IPS-NIHi7 (cell line): ENCODE measurements around the gene OSBPL6.
"Not testable (repeated sequence)": the region's sequence is repeated elsewhere in the genome, so short reads cannot be mapped to it uniquely, and the experiment has no call there.

Experiments
- DNase-seq: peaks from one replicate; pipeline ENCODE4 v3.0.0; 2012; ENCODE audit warnings: mixed read lengths; ENCODE audit errors: extremely low spot score

The OSBPL6 gene

GRCh38 chr2:178198441-178198840 is 4.1 kb downstream of the OSBPL6 start:
- not testable (repeated sequence) for DNase-seq

- DNase-seq: no peak
These were observed 5.0 kb downstream of the OSBPL6 start for GRCh38 chr2:178199334-178199733.

- no peak for DNase-seq
These were observed 6.0 kb downstream of the OSBPL6 start for GRCh38 chr2:178200331-178200730.

- DNase-seq: no peak
These were observed 8.6 kb downstream of the OSBPL6 start for GRCh38 chr2:178202927-178203326.

GRCh38 chr2:178204977-178205376 is 10.7 kb downstream of the OSBPL6 start:
- DNase-seq: no peak

GRCh38 chr2:178205853-178206521 is 11.7 kb downstream of the OSBPL6 start:
- DNase-seq: no peak

- DNase-seq: no peak
These were observed 14.0 kb downstream of the OSBPL6 start for GRCh38 chr2:178208336-178208735.

- DNase-seq: no peak
These were observed 14.5 kb downstream of the OSBPL6 start for GRCh38 chr2:178208817-178209216.

GRCh38 chr2:178211460-178211859 is 17.1 kb downstream of the OSBPL6 start:
- no peak for DNase-seq

- peak; percentile 70 for DNase-seq
These were observed 17.6 kb downstream of the OSBPL6 start for GRCh38 chr2:178211943-178212342.

- DNase-seq: no peak
These were observed 19.7 kb downstream of the OSBPL6 start for GRCh38 chr2:178213991-178214390.

GRCh38 chr2:178219247-178219646 is 24.9 kb downstream of the OSBPL6 start:
- peak; percentile 41 for DNase-seq

GRCh38 chr2:178220814-178221213 is 26.5 kb downstream of the OSBPL6 start:
- no peak for DNase-seq

GRCh38 chr2:178221556-178221955 is 27.2 kb downstream of the OSBPL6 start:
- DNase-seq: no peak

- no peak for DNase-seq
These were observed 29.5 kb downstream of the OSBPL6 start for GRCh38 chr2:178223806-178224205.

GRCh38 chr2:178225006-178225805 is 30.9 kb downstream of the OSBPL6 start:
- no peak for DNase-seq

GRCh38 chr2:178227187-178227586 is 32.9 kb downstream of the OSBPL6 start:
- DNase-seq: no peak

- DNase-seq: no peak
These were observed 35.6 kb downstream of the OSBPL6 start for GRCh38 chr2:178229927-178230326.

GRCh38 chr2:178230396-178230795 is 36.1 kb downstream of the OSBPL6 start:
- no peak for DNase-seq

- no peak for DNase-seq
These were observed 39.1 kb downstream of the OSBPL6 start for GRCh38 chr2:178233428-178233827.

GRCh38 chr2:178234648-178235047 is 40.3 kb downstream of the OSBPL6 start:
- no peak for DNase-seq

GRCh38 chr2:178237488-178238153 is 43.3 kb downstream of the OSBPL6 start:
- no peak for DNase-seq

GRCh38 chr2:178238154-178238521 is 43.8 kb downstream of the OSBPL6 start:
- no peak for DNase-seq
